22Rv1 (cell line): ENCODE results near the gene PAK4.

Experiments used
- ZFX ChIP-seq: fragments of 450-650 bp; IDR thresholded peaks from 2 replicates; pipeline ENCODE4 v1.6.1; 2017; ENCODE audit warnings: antibody characterized with exemption, borderline replicate concordance
- TF ChIP-seq, protein P1 (sequence below): fragments of 450-650 bp; IDR thresholded peaks from 2 replicates; pipeline ENCODE4 v1.5.1; 2017; ENCODE audit warnings: mild to moderate bottlenecking

DNA sequence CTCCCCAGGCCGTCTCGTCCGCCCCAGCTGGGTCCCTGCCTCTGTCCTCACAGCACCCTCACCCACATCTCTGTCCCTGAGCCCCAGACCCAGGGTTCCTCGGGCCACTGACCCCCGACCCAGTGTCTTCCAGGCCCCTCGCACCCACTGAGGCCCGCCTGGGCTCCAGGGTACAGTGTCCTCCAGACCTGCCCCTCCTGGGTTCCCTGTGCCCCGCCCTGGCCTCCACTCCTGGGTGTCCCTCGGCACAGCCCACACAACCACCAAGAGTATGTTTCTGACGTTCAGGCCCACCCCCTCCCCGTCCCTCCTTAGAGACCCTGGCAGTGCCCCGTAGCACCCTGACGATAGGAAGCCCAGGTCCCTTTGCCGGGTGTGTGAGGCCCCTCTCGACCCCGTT, 48.6 kb downstream of the PAK4 start:
- TF ChIP-seq, protein P1, sequence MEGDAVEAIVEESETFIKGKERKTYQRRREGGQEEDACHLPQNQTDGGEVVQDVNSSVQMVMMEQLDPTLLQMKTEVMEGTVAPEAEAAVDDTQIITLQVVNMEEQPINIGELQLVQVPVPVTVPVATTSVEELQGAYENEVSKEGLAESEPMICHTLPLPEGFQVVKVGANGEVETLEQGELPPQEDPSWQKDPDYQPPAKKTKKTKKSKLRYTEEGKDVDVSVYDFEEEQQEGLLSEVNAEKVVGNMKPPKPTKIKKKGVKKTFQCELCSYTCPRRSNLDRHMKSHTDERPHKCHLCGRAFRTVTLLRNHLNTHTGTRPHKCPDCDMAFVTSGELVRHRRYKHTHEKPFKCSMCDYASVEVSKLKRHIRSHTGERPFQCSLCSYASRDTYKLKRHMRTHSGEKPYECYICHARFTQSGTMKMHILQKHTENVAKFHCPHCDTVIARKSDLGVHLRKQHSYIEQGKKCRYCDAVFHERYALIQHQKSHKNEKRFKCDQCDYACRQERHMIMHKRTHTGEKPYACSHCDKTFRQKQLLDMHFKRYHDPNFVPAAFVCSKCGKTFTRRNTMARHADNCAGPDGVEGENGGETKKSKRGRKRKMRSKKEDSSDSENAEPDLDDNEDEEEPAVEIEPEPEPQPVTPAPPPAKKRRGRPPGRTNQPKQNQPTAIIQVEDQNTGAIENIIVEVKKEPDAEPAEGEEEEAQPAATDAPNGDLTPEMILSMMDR: no peak
- TF ChIP-seq ZFX: no peak
